ENCODE measurements around the gene CDYL. TPM values are rescaled to one million over a fixed set of nuclear protein-coding genes. Genes with fewer than 3 reads are reported as not detected.

Gene CDYL
- total and polyA plus RNA-seq, 4 donors = 3.3 to 25.4 (median 11.0) TPM

DNA sequence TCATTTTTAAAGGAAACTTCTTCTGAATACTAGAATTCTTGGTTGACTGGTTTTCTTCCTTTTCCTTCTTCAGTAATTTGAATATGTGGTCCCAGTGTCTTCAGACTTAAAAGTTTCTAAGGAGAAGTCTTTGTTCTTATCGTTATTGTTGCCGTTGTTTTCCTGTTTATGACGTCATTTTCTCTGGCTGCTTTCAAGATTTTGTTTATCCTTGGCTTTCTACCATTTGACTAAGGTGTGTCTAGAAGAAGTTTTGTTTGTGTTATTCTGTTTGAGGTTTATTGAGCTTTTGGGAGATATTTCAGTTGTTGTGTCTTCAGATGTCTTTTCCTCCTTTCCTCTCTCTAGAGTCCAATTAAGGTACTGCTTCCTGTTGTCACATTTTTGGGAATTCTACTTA, 24.5 kb downstream of the CDYL start:
- Histone ChIP-seq H3K27me3 (ENCODE audit: control insufficient read depth in 4 of 4, insufficient read depth in 4 of 4, low read length in 3 of 4) (no peaks in the 10 kb centered on the region), H3K4me1 (ENCODE audit: control insufficient read depth in 4 of 4, insufficient read depth in 4 of 4, low read length in 3 of 4) (peaks cover 0 to 9% (median 7%) of the 10 kb centered on the region in 4 donors), H3K36me3 (ENCODE audit: control insufficient read depth in 4 of 4, insufficient read depth in 3 of 4, low read depth in 1 of 4, low read length in 3 of 4) (no peaks in the 10 kb centered on the region), H3K9ac (ENCODE audit: low read depth in 1 of 2, low read length in 2 of 2) (no peak overlapping the region), H3K9me3 (ENCODE audit: control insufficient read depth in 4 of 4, low read length in 3 of 4) (no peaks in the 10 kb centered on the region), H3K27ac (ENCODE audit: low read depth in 1 of 2, low read length in 2 of 2) (no peak overlapping the region), H3K4me3 (ENCODE audit: low read depth in 1 of 3, low read length in 3 of 3) (no peak overlapping the region)
- DNase-seq (ENCODE audit: low spot score) = no peak
- TF ChIP-seq TAF1 (conservative IDR thresholded peaks at IDR 0.05) (no peak), HNF4G (IDR thresholded peaks at IDR 0.05) (no peak)
- TF ChIP-seq, protein P1, sequence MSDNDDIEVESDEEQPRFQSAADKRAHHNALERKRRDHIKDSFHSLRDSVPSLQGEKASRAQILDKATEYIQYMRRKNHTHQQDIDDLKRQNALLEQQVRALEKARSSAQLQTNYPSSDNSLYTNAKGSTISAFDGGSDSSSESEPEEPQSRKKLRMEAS (IDR thresholded peaks at IDR 0.05) = no peak
- TF ChIP-seq, protein P2, sequence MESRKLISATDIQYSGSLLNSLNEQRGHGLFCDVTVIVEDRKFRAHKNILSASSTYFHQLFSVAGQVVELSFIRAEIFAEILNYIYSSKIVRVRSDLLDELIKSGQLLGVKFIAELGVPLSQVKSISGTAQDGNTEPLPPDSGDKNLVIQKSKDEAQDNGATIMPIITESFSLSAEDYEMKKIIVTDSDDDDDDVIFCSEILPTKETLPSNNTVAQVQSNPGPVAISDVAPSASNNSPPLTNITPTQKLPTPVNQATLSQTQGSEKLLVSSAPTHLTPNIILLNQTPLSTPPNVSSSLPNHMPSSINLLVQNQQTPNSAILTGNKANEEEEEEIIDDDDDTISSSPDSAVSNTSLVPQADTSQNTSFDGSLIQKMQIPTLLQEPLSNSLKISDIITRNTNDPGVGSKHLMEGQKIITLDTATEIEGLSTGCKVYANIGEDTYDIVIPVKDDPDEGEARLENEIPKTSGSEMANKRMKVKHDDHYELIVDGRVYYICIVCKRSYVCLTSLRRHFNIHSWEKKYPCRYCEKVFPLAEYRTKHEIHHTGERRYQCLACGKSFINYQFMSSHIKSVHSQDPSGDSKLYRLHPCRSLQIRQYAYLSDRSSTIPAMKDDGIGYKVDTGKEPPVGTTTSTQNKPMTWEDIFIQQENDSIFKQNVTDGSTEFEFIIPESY (IDR thresholded peaks at IDR 0.05) = no peak
- 81% methylated on average over 3 of the region's 3 CpGs for WGBS

GRCh38 chr6:4801491-4802110, 25.4 kb downstream of the CDYL start:
- no peak for TF ChIP-seq YY1 (IDR thresholded peaks at IDR 0.05)
- no peak for TF ChIP-seq JUND (IDR thresholded peaks at IDR 0.05)
- no peak for TF ChIP-seq HNF4G (IDR thresholded peaks at IDR 0.05)
- no peak for TF ChIP-seq SP1 (IDR thresholded peaks at IDR 0.05)
- no peak for TF ChIP-seq FOXA2 (IDR thresholded peaks at IDR 0.05)
- TF ChIP-seq RXRA (IDR thresholded peaks at IDR 0.05) = no peak
- no peak for TF ChIP-seq HNF4A (conservative IDR thresholded peaks at IDR 0.05)
- TF ChIP-seq, protein P3, sequence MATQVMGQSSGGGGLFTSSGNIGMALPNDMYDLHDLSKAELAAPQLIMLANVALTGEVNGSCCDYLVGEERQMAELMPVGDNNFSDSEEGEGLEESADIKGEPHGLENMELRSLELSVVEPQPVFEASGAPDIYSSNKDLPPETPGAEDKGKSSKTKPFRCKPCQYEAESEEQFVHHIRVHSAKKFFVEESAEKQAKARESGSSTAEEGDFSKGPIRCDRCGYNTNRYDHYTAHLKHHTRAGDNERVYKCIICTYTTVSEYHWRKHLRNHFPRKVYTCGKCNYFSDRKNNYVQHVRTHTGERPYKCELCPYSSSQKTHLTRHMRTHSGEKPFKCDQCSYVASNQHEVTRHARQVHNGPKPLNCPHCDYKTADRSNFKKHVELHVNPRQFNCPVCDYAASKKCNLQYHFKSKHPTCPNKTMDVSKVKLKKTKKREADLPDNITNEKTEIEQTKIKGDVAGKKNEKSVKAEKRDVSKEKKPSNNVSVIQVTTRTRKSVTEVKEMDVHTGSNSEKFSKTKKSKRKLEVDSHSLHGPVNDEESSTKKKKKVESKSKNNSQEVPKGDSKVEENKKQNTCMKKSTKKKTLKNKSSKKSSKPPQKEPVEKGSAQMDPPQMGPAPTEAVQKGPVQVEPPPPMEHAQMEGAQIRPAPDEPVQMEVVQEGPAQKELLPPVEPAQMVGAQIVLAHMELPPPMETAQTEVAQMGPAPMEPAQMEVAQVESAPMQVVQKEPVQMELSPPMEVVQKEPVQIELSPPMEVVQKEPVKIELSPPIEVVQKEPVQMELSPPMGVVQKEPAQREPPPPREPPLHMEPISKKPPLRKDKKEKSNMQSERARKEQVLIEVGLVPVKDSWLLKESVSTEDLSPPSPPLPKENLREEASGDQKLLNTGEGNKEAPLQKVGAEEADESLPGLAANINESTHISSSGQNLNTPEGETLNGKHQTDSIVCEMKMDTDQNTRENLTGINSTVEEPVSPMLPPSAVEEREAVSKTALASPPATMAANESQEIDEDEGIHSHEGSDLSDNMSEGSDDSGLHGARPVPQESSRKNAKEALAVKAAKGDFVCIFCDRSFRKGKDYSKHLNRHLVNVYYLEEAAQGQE (IDR thresholded peaks at IDR 0.05) = no peak
- TF ChIP-seq, protein P2 (IDR thresholded peaks at IDR 0.05) = no peak
- no peak for TF ChIP-seq NR2F2 (IDR thresholded peaks at IDR 0.05)
- no peaks in the 10 kb centered on the region for H3K27me3 ChIP-seq (ENCODE audit: control insufficient read depth in 4 of 4, insufficient read depth in 4 of 4, low read length in 3 of 4)
- H3K4me3 ChIP-seq (ENCODE audit: low read depth in 1 of 3, low read length in 3 of 3) = no peak overlapping the region
- no peaks in the 10 kb centered on the region for H3K9me3 ChIP-seq (ENCODE audit: control insufficient read depth in 4 of 4, low read length in 3 of 4)
- no peak overlapping the region for H3K27ac ChIP-seq (ENCODE audit: low read depth in 1 of 2, low read length in 2 of 2)
- H3K9ac ChIP-seq (ENCODE audit: low read depth in 1 of 2, low read length in 2 of 2) = no peak overlapping the region
- peaks cover 0 to 1% (median 0%) of the 10 kb centered on the region in 4 donors for H3K36me3 ChIP-seq (ENCODE audit: control insufficient read depth in 4 of 4, insufficient read depth in 3 of 4, low read depth in 1 of 4, low read length in 3 of 4)
- peaks cover 0 to 9% (median 7%) of the 10 kb centered on the region in 4 donors for H3K4me1 ChIP-seq (ENCODE audit: control insufficient read depth in 4 of 4, insufficient read depth in 4 of 4, low read length in 3 of 4)
- DNase-seq (ENCODE audit: low spot score) = no peak
- 74% methylated on average over 3 of the region's 3 CpGs for WGBS

All from liver (tissue), 9 donors.